NCI-H748 treated with DMSO at 0.1 percent for 48 hours (cell line): ENCODE measurements around the gene GTPBP1.

ENCODE experiments used
- DNase-seq: peaks from one replicate; lab custom pipeline; 2025; lab: John Stamatoyannopoulos, UW

Gene GTPBP1

GRCh38 chr22:38705235-38706100 lies at the start of gene GTPBP1:
TSS of gene GTPBP1 (plus strand) at chr22:38705944. CDS start at chr22:38705956, 12 bp downstream.
- DNase-seq: peak; percentile 98

GRCh38 chr22:38656256-38657044 lies 49.3 kb upstream of the GTPBP1 start, which contains the start of the genes CBY1 and FAM227A:
TSS of gene CBY1 (plus strand) at chr22:38656638. CDS start at chr22:38668055, 11,417 bp downstream.
TSS of gene FAM227A (minus strand) at chr22:38656392. CDS start at chr22:38650168, 6,224 bp downstream.
- DNase-seq: peak; percentile 75

GRCh38 chr22:38657045-38657909 lies 48.5 kb upstream of the GTPBP1 start:
- peak; percentile 1 for DNase-seq

GRCh38 chr22:38674888-38675287 lies 30.9 kb upstream of the GTPBP1 start:
- no peak for DNase-seq

- no peak for DNase-seq
Measured at GRCh38 chr22:38675833-38676232, 29.9 kb upstream of the GTPBP1 start.

GRCh38 chr22:38681582-38682335 lies 24.0 kb upstream of the GTPBP1 start, which contains the start of gene TOMM22:
TSS of gene TOMM22 (plus strand) at chr22:38681957. CDS start at chr22:38681979, 22 bp downstream.
- DNase-seq: peak; percentile 57

DNA sequence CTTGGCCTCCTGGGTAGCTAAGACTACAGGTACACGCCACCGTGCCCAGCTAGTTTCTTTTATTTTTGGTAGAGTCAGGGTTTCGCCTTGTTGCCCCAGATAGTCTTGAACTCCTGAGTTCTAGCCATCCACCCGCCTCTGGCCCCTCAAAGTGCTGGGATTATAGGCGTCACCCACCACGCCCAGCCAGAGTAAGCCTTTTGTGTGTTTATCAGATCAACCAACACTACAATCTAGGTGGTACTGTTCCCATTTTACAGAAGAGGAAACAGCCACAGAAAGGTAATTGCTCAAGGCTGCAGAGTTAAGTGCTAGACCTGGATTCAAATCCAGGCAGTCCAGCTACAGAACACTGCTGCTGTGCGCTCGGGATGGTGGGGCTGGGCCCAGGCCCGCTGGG lies 20.8 kb upstream of the GTPBP1 start:
- DNase-seq: no peak

GRCh38 chr22:38685761-38686160 lies 20.0 kb upstream of the GTPBP1 start:
- DNase-seq: no peak

DNA sequence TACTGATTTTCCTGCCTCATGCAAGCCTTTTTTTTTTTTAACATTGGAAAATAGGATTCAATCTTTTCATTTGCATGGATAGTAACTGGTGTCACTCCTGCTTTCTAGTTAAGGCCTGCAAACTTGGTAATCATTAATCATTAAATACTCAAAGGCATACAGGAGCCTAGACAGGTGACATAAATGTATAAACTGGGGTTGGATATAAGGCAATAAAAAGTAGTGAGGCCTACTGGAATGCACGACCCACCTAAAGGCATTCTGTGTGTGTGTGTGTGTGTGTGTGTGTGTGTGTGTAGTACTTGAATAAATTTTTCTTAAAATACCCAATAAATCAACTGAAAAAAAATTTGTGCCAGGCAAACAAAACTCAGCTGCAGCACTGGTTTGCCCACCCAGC lies 16.1 kb upstream of the GTPBP1 start:
- no peak for DNase-seq

GRCh38 chr22:38694049-38694448 lies 11.7 kb upstream of the GTPBP1 start:
- DNase-seq: no peak

DNA sequence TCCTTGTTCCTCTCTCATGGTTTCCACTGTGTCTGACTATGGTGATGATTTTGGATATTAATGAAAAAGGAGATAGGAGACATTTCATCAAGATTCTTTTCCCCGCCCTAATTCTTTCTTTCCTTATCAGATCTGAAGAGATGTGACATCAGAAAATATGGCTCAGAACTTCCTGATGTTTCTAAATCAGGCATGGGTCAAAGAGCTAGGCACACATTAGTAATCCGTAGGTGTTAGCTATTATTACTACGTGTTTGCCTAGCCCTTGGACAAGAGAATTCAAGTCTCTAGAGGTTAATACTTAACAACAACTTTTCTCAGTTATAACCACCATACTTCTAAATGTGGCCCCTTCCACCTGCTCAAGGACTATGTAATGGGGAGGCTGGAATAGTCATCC lies 10.8 kb upstream of the GTPBP1 start:
- no peak for DNase-seq

- no peak for DNase-seq
Measured at GRCh38 chr22:38696606-38697424, 8.9 kb upstream of the GTPBP1 start.

DNA sequence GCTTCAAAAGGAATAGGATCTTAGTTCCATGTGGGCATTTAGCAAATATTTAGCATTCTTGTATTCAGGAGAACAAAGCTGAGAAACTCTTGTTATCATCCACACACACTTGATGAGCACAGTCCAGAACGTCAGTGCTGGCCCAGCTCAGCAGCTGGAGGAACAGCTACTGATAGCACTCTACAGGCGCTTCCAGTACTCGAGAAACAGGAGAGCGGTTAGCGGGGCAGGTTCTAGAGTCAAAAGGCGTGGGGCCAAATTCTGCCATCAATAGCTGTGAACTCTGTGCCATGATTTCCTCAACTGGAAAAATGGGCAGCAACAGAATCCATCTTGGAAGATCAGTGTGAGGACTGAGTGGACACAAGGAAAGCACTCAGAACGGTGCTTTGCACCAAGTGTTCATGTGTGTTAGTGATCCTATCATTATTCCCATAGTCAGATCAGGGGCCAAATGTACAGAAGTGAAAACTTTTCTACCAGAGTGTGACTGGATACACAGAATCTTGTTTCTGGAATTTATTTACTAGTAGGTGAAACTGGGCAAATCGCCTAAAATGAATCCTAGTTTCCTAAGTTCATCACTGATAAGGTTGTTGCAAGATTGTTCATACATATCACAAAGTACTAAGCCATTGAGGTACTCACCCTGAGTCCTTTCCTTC lies 8.2 kb upstream of the GTPBP1 start:
- no peak for DNase-seq

- no peak for DNase-seq
Measured at GRCh38 chr22:38698407-38699094, 7.2 kb upstream of the GTPBP1 start.

- DNase-seq: no peak
Measured at GRCh38 chr22:38699143-38699542, 6.6 kb upstream of the GTPBP1 start.

DNA sequence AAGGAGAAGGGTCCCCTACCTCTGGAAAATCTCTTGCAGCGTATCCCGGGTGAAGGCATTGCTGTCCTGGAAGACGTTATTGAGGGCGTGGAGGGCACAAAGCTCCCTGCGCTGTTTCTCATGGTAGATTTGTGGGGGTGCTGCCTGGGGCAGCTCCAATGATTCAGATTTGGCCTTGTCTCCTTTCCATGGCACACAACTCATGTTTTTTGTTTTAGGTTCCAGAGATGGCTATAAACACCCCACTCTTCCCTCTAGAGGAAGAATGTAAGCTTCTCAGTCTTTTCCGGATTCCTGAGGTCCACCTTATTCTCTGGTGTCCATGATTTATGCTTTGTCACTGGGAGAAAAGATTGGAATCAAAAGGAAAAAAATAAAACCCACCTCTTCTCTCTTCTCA lies 6.0 kb upstream of the GTPBP1 start:
- DNase-seq: no peak

- peak; percentile 13 for DNase-seq
Measured at GRCh38 chr22:38700270-38700788, 5.4 kb upstream of the GTPBP1 start.

- DNase-seq: peak; percentile 55
Measured at GRCh38 chr22:38700789-38701628, 4.7 kb upstream of the GTPBP1 start, which contains the start of gene JOSD1. TSS of gene JOSD1 (minus strand) at chr22:38700943. CDS start at chr22:38699987, 956 bp downstream.
